GM21526 (cell line): Measurements from ENCODE around the gene CCDC171.
A peak's percentile ranks its signal among the peaks of the same experiment; 100 is the strongest.
"Not testable (repeated sequence)": the region's sequence is repeated elsewhere in the genome, so short reads cannot be mapped to it uniquely, and the experiment has no call there.

Experiments
- ATAC-seq: cut with Tn5 transposase; IDR thresholded peaks from one replicate; pipeline ENCODE4 v1.9.1; 2021; ENCODE audit warnings: moderate library complexity; ENCODE audit not compliant: unreplicated experiment, low FRiP score

The CCDC171 gene

GRCh38 chr9:15741015-15741414 lies 188.2 kb downstream of the CCDC171 start:
- ATAC-seq: no peak

- ATAC-seq: peak; percentile 96
Observed at GRCh38 chr9:15743512-15743911, 190.7 kb downstream of the CCDC171 start.

- ATAC-seq: no peak
Observed at GRCh38 chr9:15744196-15744595, 191.4 kb downstream of the CCDC171 start.

GRCh38 chr9:15746905-15747304 lies 194.1 kb downstream of the CCDC171 start:
- no peak for ATAC-seq

GRCh38 chr9:15755660-15756059 lies 202.8 kb downstream of the CCDC171 start:
- no peak for ATAC-seq

GRCh38 chr9:15761551-15761950 lies 208.7 kb downstream of the CCDC171 start:
- ATAC-seq: no peak

- no peak for ATAC-seq
Observed at GRCh38 chr9:15763371-15763770, 210.5 kb downstream of the CCDC171 start.

GRCh38 chr9:15764131-15764530 lies 211.3 kb downstream of the CCDC171 start:
- no peak for ATAC-seq

- ATAC-seq: no peak
Observed at GRCh38 chr9:15769547-15769946, 216.7 kb downstream of the CCDC171 start.

- ATAC-seq: no peak
Observed at GRCh38 chr9:15778861-15779260, 226.0 kb downstream of the CCDC171 start.

GRCh38 chr9:15782106-15782505 lies 229.3 kb downstream of the CCDC171 start:
- ATAC-seq: no peak

- no peak for ATAC-seq
Observed at GRCh38 chr9:15785584-15785983, 232.7 kb downstream of the CCDC171 start.

- ATAC-seq: no peak
Observed at GRCh38 chr9:15786616-15787015, 233.8 kb downstream of the CCDC171 start.

- ATAC-seq: not testable (repeated sequence)
Observed at GRCh38 chr9:15810219-15810899, 257.5 kb downstream of the CCDC171 start.

- ATAC-seq: no peak
Observed at GRCh38 chr9:15813076-15813475, 260.2 kb downstream of the CCDC171 start.

- no peak for ATAC-seq
Observed at GRCh38 chr9:15824310-15824709, 271.5 kb downstream of the CCDC171 start.

- no peak for ATAC-seq
Observed at GRCh38 chr9:15831384-15831783, 278.5 kb downstream of the CCDC171 start.

- no peak for ATAC-seq
Observed at GRCh38 chr9:15834541-15834940, 281.7 kb downstream of the CCDC171 start.

GRCh38 chr9:15837079-15837679 lies 284.3 kb downstream of the CCDC171 start:
- peak; percentile 90 for ATAC-seq

- ATAC-seq: no peak
Observed at GRCh38 chr9:15842051-15842450, 289.2 kb downstream of the CCDC171 start.

GRCh38 chr9:15843316-15843715 lies 290.5 kb downstream of the CCDC171 start:
- ATAC-seq: no peak

GRCh38 chr9:15843931-15844330 lies 291.1 kb downstream of the CCDC171 start:
- ATAC-seq: no peak
